ENCODE measurements around the gene SYCP2L.

SYCP2L gene

GRCh38 chr6:11009353-11009752, 122.5 kb downstream of the SYCP2L start:
- no peak overlapping the region for H3K27ac ChIP-seq (ENCODE audit: low read depth, low read length)
- no peak overlapping the region for H3K23ac ChIP-seq (ENCODE audit: low read length)
- WGBS (ENCODE audit: extremely low coverage, insufficient coverage, insufficient read length): no CpG with 5 or more reads among the region's 6 CpGs
- no peak overlapping the region for H4K8ac ChIP-seq (ENCODE audit: low read depth, low read length)
- H3K9me3 ChIP-seq (ENCODE audit: insufficient read depth, low read depth, low read length): no peaks in the 10 kb centered on the region
- H3K79me1 ChIP-seq (ENCODE audit: low read length): no peaks in the 10 kb centered on the region
- H3K14ac ChIP-seq (ENCODE audit: low read length): no peak overlapping the region
- no peak overlapping the region for H2BK12ac ChIP-seq (ENCODE audit: low read length)
- H4K12ac ChIP-seq (ENCODE audit: low read depth, low read length): no peak overlapping the region
- H3K18ac ChIP-seq (ENCODE audit: low read length): no peak overlapping the region
- H2BK5ac ChIP-seq (ENCODE audit: low read depth, low read length, poor library complexity): no peak overlapping the region
- no peak overlapping the region for H2AFZ ChIP-seq (ENCODE audit: insufficient read depth, low read length, poor library complexity)
- peak; percentile 42 to 74 for DNase-seq
- H3K4me3 ChIP-seq (ENCODE audit: low read depth, low read length): no peak overlapping the region
- no peak overlapping the region for H2BK120ac ChIP-seq (ENCODE audit: insufficient read depth, low read length, poor library complexity)
- no peak overlapping the region for H4K91ac ChIP-seq (ENCODE audit: low read depth, low read length)
- no peak overlapping the region for H2AK5ac ChIP-seq (ENCODE audit: low read length)
- no peaks in the 10 kb centered on the region for H3K79me2 ChIP-seq (ENCODE audit: control insufficient read depth, insufficient read depth, low read length, poor library complexity)
- H3K36me3 ChIP-seq (ENCODE audit: control insufficient read depth in 1 of 2, insufficient read depth in 2 of 2, low read length in 2 of 2): no peaks in the 10 kb centered on the region
- H3K27me3 ChIP-seq (ENCODE audit: insufficient read depth, low read length): no peaks in the 10 kb centered on the region
- peak overlapping the region; percentile 3 for H3K4me2 ChIP-seq (ENCODE audit: low read length)
- no peak overlapping the region for H3K4ac ChIP-seq (ENCODE audit: low read depth, low read length)
- peaks cover 10 to 16% of the 10 kb centered on the region in 2 experiments for H3K4me1 ChIP-seq (ENCODE audit: control insufficient read depth in 1 of 2, insufficient read depth in 2 of 2, low read length in 2 of 2)
- H3K9ac ChIP-seq (ENCODE audit: low read length): no peak overlapping the region

DNA sequence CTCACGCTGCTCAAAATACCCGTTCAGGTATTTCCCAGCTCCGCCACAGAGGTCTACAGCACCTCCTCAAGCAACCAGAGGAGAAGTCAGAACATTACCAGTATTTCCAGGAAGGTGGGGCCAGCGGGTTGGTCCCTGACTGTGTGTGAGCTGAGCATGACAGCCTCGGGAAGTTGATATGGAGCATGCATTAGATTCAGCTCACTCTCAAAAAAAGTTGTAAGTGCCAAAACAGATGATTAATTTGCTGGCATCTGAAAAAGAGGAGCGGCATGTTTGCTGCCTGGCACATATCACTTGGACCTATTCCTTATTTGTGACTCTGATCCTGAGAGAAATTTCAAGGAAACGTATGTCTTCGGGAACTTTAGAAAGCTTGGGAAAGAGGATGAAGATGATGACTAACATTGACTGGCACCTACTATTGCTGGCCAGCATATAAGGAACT, 125.0 kb downstream of the SYCP2L start:
- Histone ChIP-seq H3K4me1 (ENCODE audit: control insufficient read depth in 1 of 2, insufficient read depth in 2 of 2, low read length in 2 of 2) (peaks cover 10 to 16% of the 10 kb centered on the region in 2 experiments), H2BK120ac (ENCODE audit: insufficient read depth, low read length, poor library complexity) (no peak overlapping the region), H3K14ac (ENCODE audit: low read length) (no peak overlapping the region), H3K4me3 (ENCODE audit: low read depth, low read length) (no peak overlapping the region), H2BK12ac (ENCODE audit: low read length) (no peak overlapping the region), H4K8ac (ENCODE audit: low read depth, low read length) (no peak overlapping the region), H3K4ac (ENCODE audit: low read depth, low read length) (no peak overlapping the region), H3K9ac (ENCODE audit: low read length) (no peak overlapping the region), H3K9me3 (ENCODE audit: insufficient read depth, low read depth, low read length) (no peaks in the 10 kb centered on the region), H2AFZ (ENCODE audit: insufficient read depth, low read length, poor library complexity) (no peak overlapping the region), H3K79me2 (ENCODE audit: control insufficient read depth, insufficient read depth, low read length, poor library complexity) (no peaks in the 10 kb centered on the region), H3K4me2 (ENCODE audit: low read length) (no peak overlapping the region), H4K12ac (ENCODE audit: low read depth, low read length) (no peak overlapping the region), H3K79me1 (ENCODE audit: low read length) (no peaks in the 10 kb centered on the region), H3K36me3 (ENCODE audit: control insufficient read depth in 1 of 2, insufficient read depth in 2 of 2, low read length in 2 of 2) (no peaks in the 10 kb centered on the region), H4K91ac (ENCODE audit: low read depth, low read length) (no peak overlapping the region), H2AK5ac (ENCODE audit: low read length) (no peak overlapping the region), H3K18ac (ENCODE audit: low read length) (no peak overlapping the region), H3K23ac (ENCODE audit: low read length) (no peak overlapping the region), H2BK5ac (ENCODE audit: low read depth, low read length, poor library complexity) (no peak overlapping the region), H3K27ac (ENCODE audit: low read depth, low read length) (no peak overlapping the region), H3K27me3 (ENCODE audit: insufficient read depth, low read length) (no peaks in the 10 kb centered on the region)
- peak; percentile 50 to 64 for DNase-seq
- no CpG with 5 or more reads among the region's 8 CpGs for WGBS (ENCODE audit: extremely low coverage, insufficient coverage, insufficient read length)

DNA sequence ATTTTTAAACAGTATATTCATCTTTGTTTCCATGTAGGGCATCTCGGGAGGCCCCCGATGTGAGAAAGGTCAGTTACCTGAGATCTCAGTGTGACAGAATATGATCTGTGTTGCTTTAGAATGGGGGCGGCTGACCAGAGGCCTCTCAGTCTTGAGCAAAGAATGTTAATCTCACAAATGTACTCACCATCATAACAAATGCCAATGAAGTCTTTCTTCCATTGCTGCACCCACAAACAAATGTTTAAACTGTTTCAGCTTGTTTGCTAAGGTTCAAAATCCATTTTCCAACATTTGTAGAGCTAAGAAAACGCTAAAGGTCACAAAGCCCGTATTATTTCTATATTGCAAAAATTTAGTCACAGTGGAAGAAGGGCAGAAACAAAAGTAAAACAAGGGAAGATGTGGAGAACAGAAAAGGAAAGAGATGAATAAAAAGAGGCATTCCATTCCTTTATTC, 125.5 kb downstream of the SYCP2L start:
- DNase-seq: no peak
- Histone ChIP-seq H3K36me3 (ENCODE audit: control insufficient read depth in 1 of 2, insufficient read depth in 2 of 2, low read length in 2 of 2) (no peaks in the 10 kb centered on the region), H3K27me3 (ENCODE audit: insufficient read depth, low read length) (no peaks in the 10 kb centered on the region), H4K12ac (ENCODE audit: low read depth, low read length) (no peak overlapping the region), H3K4me2 (ENCODE audit: low read length) (no peak overlapping the region), H3K23ac (ENCODE audit: low read length) (no peak overlapping the region), H2AK5ac (ENCODE audit: low read length) (no peak overlapping the region), H3K4me1 (ENCODE audit: control insufficient read depth in 1 of 2, insufficient read depth in 2 of 2, low read length in 2 of 2) (peaks cover 10 to 16% of the 10 kb centered on the region in 2 experiments), H2BK12ac (ENCODE audit: low read length) (no peak overlapping the region), H2BK5ac (ENCODE audit: low read depth, low read length, poor library complexity) (no peak overlapping the region), H3K18ac (ENCODE audit: low read length) (no peak overlapping the region), H3K14ac (ENCODE audit: low read length) (no peak overlapping the region), H3K4ac (ENCODE audit: low read depth, low read length) (no peak overlapping the region), H3K9ac (ENCODE audit: low read length) (no peak overlapping the region), H3K27ac (ENCODE audit: low read depth, low read length) (no peak overlapping the region), H3K79me2 (ENCODE audit: control insufficient read depth, insufficient read depth, low read length, poor library complexity) (no peaks in the 10 kb centered on the region), H3K79me1 (ENCODE audit: low read length) (no peaks in the 10 kb centered on the region), H4K8ac (ENCODE audit: low read depth, low read length) (no peak overlapping the region), H3K4me3 (ENCODE audit: low read depth, low read length) (no peak overlapping the region), H2AFZ (ENCODE audit: insufficient read depth, low read length, poor library complexity) (no peak overlapping the region), H4K91ac (ENCODE audit: low read depth, low read length) (no peak overlapping the region), H2BK120ac (ENCODE audit: insufficient read depth, low read length, poor library complexity) (no peak overlapping the region), H3K9me3 (ENCODE audit: insufficient read depth, low read depth, low read length) (no peaks in the 10 kb centered on the region)
- no CpG with 5 or more reads among the region's 5 CpGs for WGBS (ENCODE audit: extremely low coverage, insufficient coverage, insufficient read length)

DNA sequence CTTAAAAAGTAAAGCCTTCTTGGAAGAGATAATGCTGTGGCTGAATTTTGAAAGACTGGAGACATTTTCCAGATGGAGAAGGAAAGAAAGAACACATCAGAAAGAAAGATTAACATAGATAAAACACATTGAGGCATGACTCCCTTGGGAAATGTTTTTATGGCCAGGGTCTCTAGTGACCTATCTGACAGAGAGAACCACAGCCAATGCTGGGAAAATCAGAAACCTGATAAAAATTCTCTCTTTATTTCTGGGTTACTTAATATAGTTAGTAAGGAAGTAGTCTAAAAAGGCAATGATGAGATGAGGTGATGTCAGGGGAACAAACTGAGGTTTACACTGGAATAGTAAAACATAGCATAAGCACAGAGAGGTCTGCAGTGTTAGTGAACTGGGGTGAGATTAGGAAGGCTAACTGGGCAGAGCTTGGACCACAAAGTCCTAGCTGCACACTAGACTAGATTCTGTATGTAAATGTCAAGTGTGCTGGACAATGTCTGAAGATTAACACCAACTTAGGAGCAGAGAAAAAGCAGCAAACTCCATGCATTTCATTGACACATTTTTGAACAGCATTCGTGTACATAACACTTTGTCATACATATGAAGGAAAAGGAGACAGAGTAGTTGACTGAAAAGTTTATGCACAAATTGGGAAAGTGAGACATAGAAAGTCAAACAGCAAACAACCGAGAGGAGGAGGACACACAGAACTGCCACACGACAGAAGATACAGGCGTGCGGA, 126.3 kb downstream of the SYCP2L start:
- Histone ChIP-seq H3K18ac (ENCODE audit: low read length) (no peak overlapping the region), H2BK12ac (ENCODE audit: low read length) (no peak overlapping the region), H3K23ac (ENCODE audit: low read length) (no peak overlapping the region), H3K36me3 (ENCODE audit: control insufficient read depth in 1 of 2, insufficient read depth in 2 of 2, low read length in 2 of 2) (no peaks in the 10 kb centered on the region), H3K27me3 (ENCODE audit: insufficient read depth, low read length) (no peaks in the 10 kb centered on the region), H3K27ac (ENCODE audit: low read depth, low read length) (no peak overlapping the region), H3K14ac (ENCODE audit: low read length) (no peak overlapping the region), H4K12ac (ENCODE audit: low read depth, low read length) (no peak overlapping the region), H3K79me1 (ENCODE audit: low read length) (no peaks in the 10 kb centered on the region), H4K91ac (ENCODE audit: low read depth, low read length) (no peak overlapping the region), H4K8ac (ENCODE audit: low read depth, low read length) (no peak overlapping the region), H3K4me3 (ENCODE audit: low read depth, low read length) (no peak overlapping the region), H3K79me2 (ENCODE audit: control insufficient read depth, insufficient read depth, low read length, poor library complexity) (no peaks in the 10 kb centered on the region), H3K9ac (ENCODE audit: low read length) (no peak overlapping the region), H2BK5ac (ENCODE audit: low read depth, low read length, poor library complexity) (no peak overlapping the region), H3K4me2 (ENCODE audit: low read length) (no peak overlapping the region), H3K9me3 (ENCODE audit: insufficient read depth, low read depth, low read length) (no peaks in the 10 kb centered on the region), H2AK5ac (ENCODE audit: low read length) (no peak overlapping the region), H3K4me1 (ENCODE audit: control insufficient read depth in 1 of 2, insufficient read depth in 2 of 2, low read length in 2 of 2) (peaks cover 9 to 13% of the 10 kb centered on the region in 2 experiments), H2BK120ac (ENCODE audit: insufficient read depth, low read length, poor library complexity) (no peak overlapping the region), H3K4ac (ENCODE audit: low read depth, low read length) (no peak overlapping the region), H2AFZ (ENCODE audit: insufficient read depth, low read length, poor library complexity) (no peak overlapping the region)
- WGBS (ENCODE audit: extremely low coverage, insufficient coverage, insufficient read length): no CpG with 5 or more reads among the region's 5 CpGs
- no peak for DNase-seq

Data from trophoblast cell (in vitro differentiated cells and primary cell).